ENCODE measurements around the gene SCAF1. TPM values are rescaled to one million over a fixed set of nuclear protein-coding genes. Genes with fewer than 3 reads are reported as not detected.

Gene SCAF1
- total RNA-seq, 1 experiment from 2014 or later, result 83.4 TPM

DNA sequence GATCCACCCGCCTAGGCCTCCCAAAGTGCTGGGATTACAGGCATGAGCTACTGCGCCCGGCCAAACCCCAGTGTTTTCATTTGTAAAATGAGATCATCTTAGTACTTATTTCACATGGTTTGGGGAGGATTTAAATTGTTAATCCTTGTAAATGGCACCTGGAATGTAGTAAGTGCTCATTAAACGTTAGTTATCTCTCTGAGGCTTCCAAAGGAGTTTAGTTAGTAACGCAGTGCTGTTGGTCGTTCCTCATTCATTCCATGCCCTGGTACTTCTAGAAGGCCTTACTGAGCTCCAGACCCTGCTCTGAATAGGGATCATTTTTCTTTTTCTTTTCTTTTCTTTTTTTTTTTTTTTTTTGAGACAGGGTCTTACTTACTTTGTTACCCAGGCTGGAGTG, 54.1 kb downstream of the SCAF1 start:
- 0 out of 2 replicates have a peak, but pooled peaks cover 2% of the 10 kb centered on the region for H3K9me3 ChIP-seq
- Mint-ChIP-seq H3K4me3 (ENCODE audit: unreplicated experiment) (no peak overlapping the region), H3K27ac (ENCODE audit: unreplicated experiment) (no peak overlapping the region), H3K27me3 (ENCODE audit: insufficient read depth, unreplicated experiment) (peaks cover 2% of the 10 kb centered on the region), H3K9me3 (ENCODE audit: unreplicated experiment) (peaks cover 10% of the 10 kb centered on the region), H3K36me3 (ENCODE audit: insufficient read depth, unreplicated experiment) (peaks cover 27% of the 10 kb centered on the region), H3K4me1 (ENCODE audit: low read depth, unreplicated experiment) (peaks cover 7% of the 10 kb centered on the region)
- no peak for DNase-seq
- ChIA-PET POLR2A (interaction anchor here (0.6 to 0.7 kb wide), 5 partner anchors 18 to 216 kb away, joined by 4 to 7 read pairs (median 4); partner anchors contain the start of genes NOSIP and PTOV1), CTCF (interaction anchor here (0.6 kb wide), 1 partner anchor 455 kb away, joined by 3 read pairs; no protein-coding TSS in a partner anchor)
- H3K4me1 ChIP-seq, result no peaks in the 10 kb centered on the region
- no peaks in the 10 kb centered on the region for H3K36me3 ChIP-seq (ENCODE audit: control insufficient read depth, insufficient read depth, low read length)
- H3K4me3 ChIP-seq (ENCODE audit: low read depth, low read length), result no peak overlapping the region
- TF ChIP-seq, protein P1, sequence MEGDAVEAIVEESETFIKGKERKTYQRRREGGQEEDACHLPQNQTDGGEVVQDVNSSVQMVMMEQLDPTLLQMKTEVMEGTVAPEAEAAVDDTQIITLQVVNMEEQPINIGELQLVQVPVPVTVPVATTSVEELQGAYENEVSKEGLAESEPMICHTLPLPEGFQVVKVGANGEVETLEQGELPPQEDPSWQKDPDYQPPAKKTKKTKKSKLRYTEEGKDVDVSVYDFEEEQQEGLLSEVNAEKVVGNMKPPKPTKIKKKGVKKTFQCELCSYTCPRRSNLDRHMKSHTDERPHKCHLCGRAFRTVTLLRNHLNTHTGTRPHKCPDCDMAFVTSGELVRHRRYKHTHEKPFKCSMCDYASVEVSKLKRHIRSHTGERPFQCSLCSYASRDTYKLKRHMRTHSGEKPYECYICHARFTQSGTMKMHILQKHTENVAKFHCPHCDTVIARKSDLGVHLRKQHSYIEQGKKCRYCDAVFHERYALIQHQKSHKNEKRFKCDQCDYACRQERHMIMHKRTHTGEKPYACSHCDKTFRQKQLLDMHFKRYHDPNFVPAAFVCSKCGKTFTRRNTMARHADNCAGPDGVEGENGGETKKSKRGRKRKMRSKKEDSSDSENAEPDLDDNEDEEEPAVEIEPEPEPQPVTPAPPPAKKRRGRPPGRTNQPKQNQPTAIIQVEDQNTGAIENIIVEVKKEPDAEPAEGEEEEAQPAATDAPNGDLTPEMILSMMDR (IDR thresholded peaks at IDR 0.05; ENCODE audit: insufficient read depth in 1 of 2, low read depth in 1 of 2, low read length in 1 of 2, severe bottlenecking in 1 of 2, unreplicated experiment in 1 of 2), result no peak
- no TSS peak for BruUV-seq (replicated peaks)
- intact Hi-C loops (cut with micrococcal nuclease; ENCODE audit: unreplicated experiment), result no loop called here
- no peaks in the 10 kb centered on the region for H3K27me3 ChIP-seq (replicated peaks; ENCODE audit: control insufficient read depth, insufficient read depth, low read length)

DNA sequence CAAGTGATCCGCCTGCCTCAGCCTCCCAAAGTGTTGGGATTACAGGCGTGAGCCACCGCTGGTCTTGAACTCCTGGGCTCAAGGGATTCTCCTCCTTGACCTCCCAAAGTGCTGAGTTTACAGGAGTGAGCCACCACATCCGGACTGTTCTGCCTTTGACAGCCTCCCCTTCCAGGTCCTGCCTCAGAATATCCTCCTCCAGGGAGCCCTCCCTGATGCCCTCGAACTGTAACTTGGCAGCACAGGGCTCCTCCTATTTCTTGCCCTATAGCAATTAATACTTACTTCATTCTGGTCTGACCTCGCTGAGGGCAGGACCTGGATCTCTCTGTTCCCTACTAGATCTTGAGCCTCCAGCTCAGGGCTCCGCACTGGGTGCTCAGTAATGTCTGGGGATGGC, 54.9 kb downstream of the SCAF1 start:
- Histone ChIP-seq H3K27me3 (replicated peaks; ENCODE audit: control insufficient read depth, insufficient read depth, low read length) (no peaks in the 10 kb centered on the region), H3K36me3 (ENCODE audit: control insufficient read depth, insufficient read depth, low read length) (no peaks in the 10 kb centered on the region), H3K4me1 (no peaks in the 10 kb centered on the region), H3K9me3 (0 out of 2 replicates have a peak, but pooled peaks cover 2% of the 10 kb centered on the region), H3K4me3 (ENCODE audit: low read depth, low read length) (no peak overlapping the region)
- Mint-ChIP-seq H3K27me3 (ENCODE audit: insufficient read depth, unreplicated experiment) (peaks cover 3% of the 10 kb centered on the region), H3K4me3 (ENCODE audit: unreplicated experiment) (no peak overlapping the region), H3K4me1 (ENCODE audit: low read depth, unreplicated experiment) (peaks cover 11% of the 10 kb centered on the region), H3K36me3 (ENCODE audit: insufficient read depth, unreplicated experiment) (peaks cover 19% of the 10 kb centered on the region), H3K9me3 (ENCODE audit: unreplicated experiment) (peaks cover 10% of the 10 kb centered on the region), H3K27ac (ENCODE audit: unreplicated experiment) (no peak overlapping the region)
- POLR2A ChIA-PET, result no interaction called here
- intact Hi-C loops (cut with micrococcal nuclease; ENCODE audit: unreplicated experiment), result no loop called here
- BruUV-seq (replicated peaks), result no TSS peak
- no peak for DNase-seq
- CTCF ChIA-PET, result no interaction called here
- TF ChIP-seq, protein P1 (IDR thresholded peaks at IDR 0.05; ENCODE audit: insufficient read depth in 1 of 2, low read depth in 1 of 2, low read length in 1 of 2, severe bottlenecking in 1 of 2, unreplicated experiment in 1 of 2), result no peak

DNA sequence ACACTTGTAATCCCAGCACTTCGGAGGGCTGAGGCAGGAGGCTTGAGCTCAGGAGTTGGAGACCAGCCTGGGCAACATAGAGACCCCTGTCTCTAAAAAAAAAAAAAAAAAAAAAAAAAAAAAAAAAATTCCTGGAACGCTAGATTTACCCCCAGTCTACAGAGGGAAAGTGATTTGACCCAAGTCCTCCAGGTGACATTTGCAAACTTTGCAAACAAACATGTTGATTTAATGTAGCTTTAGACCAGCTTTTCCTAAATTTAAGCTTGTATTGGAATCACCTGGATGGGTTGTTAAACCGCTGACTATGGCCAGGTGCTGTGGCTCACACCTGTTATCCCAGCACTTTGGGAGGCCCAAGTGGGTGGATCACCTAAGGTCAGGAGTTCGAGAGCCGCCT, 57.4 kb downstream of the SCAF1 start:
- POLR2A ChIA-PET, result interaction anchor here (0.6 kb wide), 1 partner anchor 59 kb away, joined by 9 read pairs; no protein-coding TSS in a partner anchor
- no TSS peak for BruUV-seq (replicated peaks)

More for the DNA sequence above, 57.4 kb downstream of the SCAF1 start:
- CTCF ChIA-PET, result interaction anchor here (0.8 to 1.4 kb wide), 2 partner anchors 18 to 120 kb away, joined by 3 to 4 read pairs; no protein-coding TSS in a partner anchor
- Mint-ChIP-seq H3K9me3 (ENCODE audit: unreplicated experiment) (peaks cover 1% of the 10 kb centered on the region), H3K4me1 (ENCODE audit: low read depth, unreplicated experiment) (peaks cover 11% of the 10 kb centered on the region), H3K27me3 (ENCODE audit: insufficient read depth, unreplicated experiment) (peaks cover 3% of the 10 kb centered on the region), H3K4me3 (ENCODE audit: unreplicated experiment) (no peak overlapping the region), H3K27ac (ENCODE audit: unreplicated experiment) (no peak overlapping the region), H3K36me3 (ENCODE audit: insufficient read depth, unreplicated experiment) (peaks cover 5% of the 10 kb centered on the region)
- no peaks in the 10 kb centered on the region for H3K27me3 ChIP-seq (replicated peaks; ENCODE audit: control insufficient read depth, insufficient read depth, low read length)
- no peak for DNase-seq
- no peak overlapping the region for H3K4me3 ChIP-seq (ENCODE audit: low read depth, low read length)
- no peaks in the 10 kb centered on the region for H3K36me3 ChIP-seq (ENCODE audit: control insufficient read depth, insufficient read depth, low read length)
- no peaks in the 10 kb centered on the region for H3K4me1 ChIP-seq
- H3K9me3 ChIP-seq, result 0 out of 2 replicates have a peak, but pooled peaks cover 2% of the 10 kb centered on the region
- TF ChIP-seq, protein P1 (IDR thresholded peaks at IDR 0.05; ENCODE audit: insufficient read depth in 1 of 2, low read depth in 1 of 2, low read length in 1 of 2, severe bottlenecking in 1 of 2, unreplicated experiment in 1 of 2), result no peak
- intact Hi-C loops (cut with micrococcal nuclease; ENCODE audit: unreplicated experiment), result no loop called here

Data from Caco-2 (cell line).